HG02885 (cell line): Measurements from ENCODE around the gene DCDC1.

Experiments used
- ATAC-seq: cut with Tn5 transposase; IDR thresholded peaks from one replicate; pipeline ENCODE4 v1.9.1; 2021; ENCODE audit warnings: mild to moderate bottlenecking; ENCODE audit not compliant: unreplicated experiment, poor library complexity

DCDC1 gene

GRCh38 chr11:30926130-30926529 lies 443.4 kb downstream of the DCDC1 start:
- no peak for ATAC-seq

- ATAC-seq, result no peak
Measured at GRCh38 chr11:30921811-30922210, 447.7 kb downstream of the DCDC1 start.

GRCh38 chr11:30919389-30920152 lies 450.0 kb downstream of the DCDC1 start:
- no peak for ATAC-seq

- ATAC-seq, result peak; percentile 80
Measured at GRCh38 chr11:30917859-30918478, 451.6 kb downstream of the DCDC1 start.

GRCh38 chr11:30917266-30917665 lies 452.3 kb downstream of the DCDC1 start:
- no peak for ATAC-seq

- ATAC-seq, result no peak
Measured at GRCh38 chr11:30916764-30917163, 452.8 kb downstream of the DCDC1 start.

- ATAC-seq, result peak; percentile 34
Measured at GRCh38 chr11:30914143-30914762, 455.3 kb downstream of the DCDC1 start.

GRCh38 chr11:30911247-30911646 lies 458.3 kb downstream of the DCDC1 start:
- ATAC-seq, result no peak

- ATAC-seq, result no peak
Measured at GRCh38 chr11:30908857-30909256, 460.7 kb downstream of the DCDC1 start.

GRCh38 chr11:30908272-30908671 lies 461.3 kb downstream of the DCDC1 start:
- ATAC-seq, result no peak

- no peak for ATAC-seq
Measured at GRCh38 chr11:30902929-30903328, 466.6 kb downstream of the DCDC1 start.

GRCh38 chr11:30895046-30895445 lies 474.5 kb downstream of the DCDC1 start:
- ATAC-seq, result no peak

GRCh38 chr11:30893318-30893717 lies 476.2 kb downstream of the DCDC1 start:
- ATAC-seq, result no peak

GRCh38 chr11:30889143-30889794 lies 480.3 kb downstream of the DCDC1 start:
- ATAC-seq, result no peak

- no peak for ATAC-seq
Measured at GRCh38 chr11:30879322-30880005, 490.1 kb downstream of the DCDC1 start.

- ATAC-seq, result no peak
Measured at GRCh38 chr11:30878400-30878799, 491.1 kb downstream of the DCDC1 start.

GRCh38 chr11:30876663-30877396 lies 492.7 kb downstream of the DCDC1 start:
- no peak for ATAC-seq

- no peak for ATAC-seq
Measured at GRCh38 chr11:30876228-30876627, 493.3 kb downstream of the DCDC1 start.

- ATAC-seq, result no peak
Measured at GRCh38 chr11:30875806-30876205, 493.7 kb downstream of the DCDC1 start.
